Measurements from ENCODE around the gene STRIP1. TPM values are rescaled to one million over a fixed set of nuclear protein-coding genes. Genes with fewer than 3 reads are reported as not detected.

Gene STRIP1
- total and polyA plus RNA-seq, 10 of the 15 experiments (the other 5 are each of a cell fraction or from before 2014, with no cell fraction given), result 6.3 to 26.6 (median 18.0) TPM

GRCh38 chr1:110081061-110081460, 46.6 kb downstream of the STRIP1 start:
- Histone ChIP-seq H3K27ac (ENCODE audit: control insufficient read depth, insufficient read depth) (no peak overlapping the region), H3K4me1 (ENCODE audit: control insufficient read depth, insufficient read depth, low read length) (peaks cover 5% of the 10 kb centered on the region; the same call in 1 of the 2 replicates), H3K4me3 (no peak overlapping the region), H3K9me3 (replicated peaks; ENCODE audit: control insufficient read depth, insufficient read depth, low read length) (no peaks in the 10 kb centered on the region), H3K9ac (ENCODE audit: control insufficient read depth, insufficient read depth, low read length) (no peak overlapping the region; the same call in 1 of the 2 replicates), H3K36me3 (ENCODE audit: control insufficient read depth in 2 of 2, insufficient read depth in 2 of 2, low read length in 1 of 2) (no peaks in the 10 kb centered on the region), H2AFZ (ENCODE audit: control insufficient read depth, low read depth, low read length) (no peak overlapping the region), H3K79me2 (ENCODE audit: control insufficient read depth, insufficient read depth, low read length) (no peaks in the 10 kb centered on the region), H3K27me3 (replicated peaks in 1 of 2; ENCODE audit: control insufficient read depth in 2 of 2, insufficient read depth in 2 of 2, low read length in 1 of 2) (peaks cover 0 to 8% of the 10 kb centered on the region in 2 experiments; a peak in 2 of 4 replicates), H4K20me1 (ENCODE audit: control insufficient read depth, insufficient read depth) (no peaks in the 10 kb centered on the region), H3K4me2 (ENCODE audit: control insufficient read depth, insufficient read depth) (no peak overlapping the region)
- TF ChIP-seq LARP7 (IDR thresholded peaks at IDR 0.05) (no peak), HDAC6 (IDR thresholded peaks at IDR 0.05; ENCODE audit: unreplicated experiment) (no peak), KAT2A (conservative IDR thresholded peaks at IDR 0.05; ENCODE audit: control insufficient read depth, low read depth, low read length) (no peak), RB1 (IDR thresholded peaks at IDR 0.05; ENCODE audit: borderline replicate concordance) (no peak), CREB1 (IDR thresholded peaks at IDR 0.05; ENCODE audit: low read depth) (no peak), SIX5 (IDR thresholded peaks at IDR 0.05; ENCODE audit: low read depth, low read length, severe bottlenecking) (no peak), NFXL1 (IDR thresholded peaks at IDR 0.05; ENCODE audit: borderline replicate concordance) (no peak), MTA3 (IDR thresholded peaks at IDR 0.05; ENCODE audit: borderline replicate concordance, low read length) (no peak), NBN (IDR thresholded peaks at IDR 0.05) (no peak), CEBPB (IDR thresholded peaks at IDR 0.05; ENCODE audit: borderline replicate concordance in 1 of 2, low read depth in 2 of 2, low read length in 2 of 2) (no peak), CBX5 (IDR thresholded peaks at IDR 0.05; ENCODE audit: low read depth) (no peak)
- TF ChIP-seq, protein P1, sequence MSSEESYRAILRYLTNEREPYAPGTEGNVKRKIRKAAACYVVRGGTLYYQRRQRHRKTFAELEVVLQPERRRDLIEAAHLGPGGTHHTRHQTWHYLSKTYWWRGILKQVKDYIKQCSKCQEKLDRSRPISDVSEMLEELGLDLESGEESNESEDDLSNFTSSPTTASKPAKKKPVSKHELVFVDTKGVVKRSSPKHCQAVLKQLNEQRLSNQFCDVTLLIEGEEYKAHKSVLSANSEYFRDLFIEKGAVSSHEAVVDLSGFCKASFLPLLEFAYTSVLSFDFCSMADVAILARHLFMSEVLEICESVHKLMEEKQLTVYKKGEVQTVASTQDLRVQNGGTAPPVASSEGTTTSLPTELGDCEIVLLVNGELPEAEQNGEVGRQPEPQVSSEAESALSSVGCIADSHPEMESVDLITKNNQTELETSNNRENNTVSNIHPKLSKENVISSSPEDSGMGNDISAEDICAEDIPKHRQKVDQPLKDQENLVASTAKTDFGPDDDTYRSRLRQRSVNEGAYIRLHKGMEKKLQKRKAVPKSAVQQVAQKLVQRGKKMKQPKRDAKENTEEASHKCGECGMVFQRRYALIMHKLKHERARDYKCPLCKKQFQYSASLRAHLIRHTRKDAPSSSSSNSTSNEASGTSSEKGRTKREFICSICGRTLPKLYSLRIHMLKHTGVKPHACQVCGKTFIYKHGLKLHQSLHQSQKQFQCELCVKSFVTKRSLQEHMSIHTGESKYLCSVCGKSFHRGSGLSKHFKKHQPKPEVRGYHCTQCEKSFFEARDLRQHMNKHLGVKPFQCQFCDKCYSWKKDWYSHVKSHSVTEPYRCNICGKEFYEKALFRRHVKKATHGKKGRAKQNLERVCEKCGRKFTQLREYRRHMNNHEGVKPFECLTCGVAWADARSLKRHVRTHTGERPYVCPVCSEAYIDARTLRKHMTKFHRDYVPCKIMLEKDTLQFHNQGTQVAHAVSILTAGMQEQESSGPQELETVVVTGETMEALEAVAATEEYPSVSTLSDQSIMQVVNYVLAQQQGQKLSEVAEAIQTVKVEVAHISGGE (CRISPR knock-in tag; IDR thresholded peaks at IDR 0.05), result no peak
- TF ChIP-seq, protein P2, sequence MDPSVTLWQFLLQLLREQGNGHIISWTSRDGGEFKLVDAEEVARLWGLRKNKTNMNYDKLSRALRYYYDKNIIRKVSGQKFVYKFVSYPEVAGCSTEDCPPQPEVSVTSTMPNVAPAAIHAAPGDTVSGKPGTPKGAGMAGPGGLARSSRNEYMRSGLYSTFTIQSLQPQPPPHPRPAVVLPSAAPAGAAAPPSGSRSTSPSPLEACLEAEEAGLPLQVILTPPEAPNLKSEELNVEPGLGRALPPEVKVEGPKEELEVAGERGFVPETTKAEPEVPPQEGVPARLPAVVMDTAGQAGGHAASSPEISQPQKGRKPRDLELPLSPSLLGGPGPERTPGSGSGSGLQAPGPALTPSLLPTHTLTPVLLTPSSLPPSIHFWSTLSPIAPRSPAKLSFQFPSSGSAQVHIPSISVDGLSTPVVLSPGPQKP (IDR thresholded peaks at IDR 0.05; ENCODE audit: low read depth, low read length), result no peak
- POLR2A ChIA-PET, result no interaction called here
- in situ Hi-C loops (cut with MboI), result no loop called here
- WGBS (ENCODE audit: insufficient coverage, insufficient replicate concordance, low lambda C conversion rate, missing lambda C conversion rate), result 73% methylated on average over 4 of the region's 5 CpGs
- RAD21 ChIA-PET (ENCODE audit: unreplicated experiment), result interaction anchor here (0.9 kb wide), 1 partner anchor 34 kb away, joined by 3 read pairs; no protein-coding TSS in a partner anchor
- intact Hi-C loops (cut with micrococcal nuclease; ENCODE audit: unreplicated experiment), result loop anchor here (10.0 kb wide), 1 partner anchor 384 kb away; no protein-coding TSS in a partner anchor
- CTCF ChIA-PET, result interaction anchor here (0.6 to 1.8 kb wide), 7 partner anchors 16 to 471 kb away, joined by 3 to 7 read pairs (median 3); no protein-coding TSS in a partner anchor
- ATAC-seq (no peak), FAIRE-seq (no peak), DNase-seq (ENCODE audit: low read depth, low spot score) (no peak)
- BruUV-seq (replicated peaks), result no TSS peak
- SMC1A ChIA-PET (ENCODE audit: uncharacterized antibody, unreplicated experiment), result interaction anchor here (2.2 kb wide), 1 partner anchor 23 kb away, joined by 5 read pairs; no protein-coding TSS in a partner anchor
